HG03521 (cell line): ENCODE results near the gene AFMID.
"Not testable (repeated sequence)": the region's sequence is repeated elsewhere in the genome, so short reads cannot be mapped to it uniquely, and the experiment has no call there.

ENCODE experiments used
- ATAC-seq: cut with Tn5 transposase; IDR thresholded peaks from one replicate; pipeline ENCODE4 v1.9.1; 2021; ENCODE audit warnings: mild to moderate bottlenecking, moderate library complexity; ENCODE audit not compliant: unreplicated experiment

The AFMID gene

GRCh38 chr17:78252701-78253635 is 65.8 kb downstream of the AFMID start:
- no peak for ATAC-seq

- not testable (repeated sequence) for ATAC-seq
Observed at GRCh38 chr17:78253636-78253945, 66.4 kb downstream of the AFMID start.

GRCh38 chr17:78253946-78254672 is 66.9 kb downstream of the AFMID start:
- ATAC-seq: no peak

GRCh38 chr17:78255029-78255656 is 68.0 kb downstream of the AFMID start:
- no peak for ATAC-seq

- ATAC-seq: no peak
Observed at GRCh38 chr17:78255953-78256706, 69.0 kb downstream of the AFMID start.

- ATAC-seq: no peak
Observed at GRCh38 chr17:78256707-78257591, 69.8 kb downstream of the AFMID start.
